NCI-H128 (cell line): ENCODE measurements around the gene SIGLEC12.
"Not testable (repeated sequence)": the region's sequence is repeated elsewhere in the genome, so short reads cannot be mapped to it uniquely, and the experiment has no call there.

Experiments used
- DNase-seq: peaks from one replicate; lab custom pipeline; 2025; ENCODE audit not compliant: unreplicated experiment; lab: John Stamatoyannopoulos, UW

SIGLEC12 gene

GRCh38 chr19:51485960-51486660 is 15.5 kb downstream of the SIGLEC12 start:
- DNase-seq: no peak

- DNase-seq: no peak
Observed at GRCh38 chr19:51480590-51480989, 21.0 kb downstream of the SIGLEC12 start.

- DNase-seq: no peak
Observed at GRCh38 chr19:51479531-51480331, 21.9 kb downstream of the SIGLEC12 start.

GRCh38 chr19:51478381-51479234 is 23.0 kb downstream of the SIGLEC12 start, which contains the start of gene CEACAM18:
Gene CEACAM18 (plus strand): TSS chr19:51478539.
- DNase-seq: no peak

- no peak for DNase-seq
Observed at GRCh38 chr19:51477344-51477743, 24.3 kb downstream of the SIGLEC12 start.

- DNase-seq: no peak
Observed at GRCh38 chr19:51476164-51476563, 25.4 kb downstream of the SIGLEC12 start.

- no peak for DNase-seq
Observed at GRCh38 chr19:51473009-51473707, 28.4 kb downstream of the SIGLEC12 start.

GRCh38 chr19:51472607-51473006 is 29.0 kb downstream of the SIGLEC12 start:
- no peak for DNase-seq

- DNase-seq: no peak
Observed at GRCh38 chr19:51471527-51471926, 30.1 kb downstream of the SIGLEC12 start.

GRCh38 chr19:51470966-51471365 is 30.6 kb downstream of the SIGLEC12 start:
- no peak for DNase-seq

- no peak for DNase-seq
Observed at GRCh38 chr19:51469629-51470028, 32.0 kb downstream of the SIGLEC12 start.

- no peak for DNase-seq
Observed at GRCh38 chr19:51469162-51469561, 32.4 kb downstream of the SIGLEC12 start.

- no peak for DNase-seq
Observed at GRCh38 chr19:51468545-51468920, 33.1 kb downstream of the SIGLEC12 start.

- no peak for DNase-seq
Observed at GRCh38 chr19:51467864-51468544, 33.6 kb downstream of the SIGLEC12 start.

- no peak for DNase-seq
Observed at GRCh38 chr19:51466723-51467122, 34.9 kb downstream of the SIGLEC12 start.

GRCh38 chr19:51463976-51464581 is 37.5 kb downstream of the SIGLEC12 start:
- DNase-seq: not testable (repeated sequence)

- DNase-seq: no peak
Observed at GRCh38 chr19:51462681-51463080, 38.9 kb downstream of the SIGLEC12 start.

- no peak for DNase-seq
Observed at GRCh38 chr19:51462276-51462675, 39.3 kb downstream of the SIGLEC12 start.

GRCh38 chr19:51461723-51462161 is 39.9 kb downstream of the SIGLEC12 start:
- DNase-seq: no peak
